SU-DHL-6 (cell line): ENCODE results near the gene ULBP2.
"Not testable (repeated sequence)": the region's sequence is repeated elsewhere in the genome, so short reads cannot be mapped to it uniquely, and the experiment has no call there.

ENCODE experiments used
- H2AFZ ChIP-seq: fragments of 200-600 bp; sonication (generic); 2 replicates; pipeline ENCODE4 v1.6.1; 2014; ENCODE audit warnings: low read depth, mild to moderate bottlenecking, moderate library complexity, mixed read lengths, antibody characterized with exemption, low read length; ENCODE audit not compliant: severe bottlenecking
- H3F3A ChIP-seq: fragments of 200-600 bp; shearing (Covaris generic); 2 replicates; pipeline ENCODE4 v1.6.0; 2016; ENCODE audit warnings: antibody characterized with exemption, mild to moderate bottlenecking; ENCODE audit not compliant: insufficient read depth
- H3K27ac ChIP-seq: fragments of 200-600 bp; sonication (generic); 2 replicates; pipeline ENCODE4 v1.5.1; 2016; ENCODE audit warnings: low read depth, mild to moderate bottlenecking, low read length, moderate library complexity, mixed read lengths
- H3K27me3 ChIP-seq: fragments of 200-600 bp; sonication (generic), shearing (Covaris generic); 2 replicates; pipeline ENCODE4 v1.6.0; 2014; ENCODE audit warnings: mild to moderate bottlenecking, low read length
- H3K36me3 ChIP-seq: fragments of 200-600 bp; sonication (generic); 2 replicates; pipeline ENCODE4 v1.6.1; 2014; ENCODE audit warnings: mild to moderate bottlenecking, low read length, mixed read lengths
- H3K4me2 ChIP-seq: fragments of 300-600, 200-600 bp; shearing (Covaris generic), sonication (generic); 2 replicates; pipeline ENCODE4 v1.6.0; 2014; ENCODE audit warnings: low read length, low read depth, mild to moderate bottlenecking; ENCODE audit not compliant: poor library complexity, severe bottlenecking
- H3K4me3 ChIP-seq: fragments of 200-600 bp; sonication (generic); 2 replicates; pipeline ENCODE4 v1.5.1; 2014; ENCODE audit warnings: antibody characterized with exemption, low read length, mild to moderate bottlenecking, mixed read lengths; ENCODE audit not compliant: insufficient read depth, poor library complexity, severe bottlenecking
- H3K79me2 ChIP-seq: fragments of 200-600 bp; sonication (generic); 2 replicates; pipeline ENCODE4 v1.6.1; 2014; ENCODE audit warnings: mild to moderate bottlenecking, low read length, moderate library complexity; ENCODE audit not compliant: insufficient read depth
- H3K9ac ChIP-seq: fragments of 200-600 bp; sonication (generic); 2 replicates; pipeline ENCODE4 v1.7.0; 2014; ENCODE audit warnings: mild to moderate bottlenecking, low read length
- H3K9me2 ChIP-seq: fragments of 200-600 bp; sonication (generic); replicated peaks from 2 replicates; pipeline ENCODE4 v1.6.1; 2014; ENCODE audit warnings: low read length; ENCODE audit not compliant: insufficient read depth
- H3K9me3 ChIP-seq: fragments of 200-600 bp; sonication (generic); 2 replicates; pipeline ENCODE4 v1.6.1; 2014; ENCODE audit warnings: low read length, mixed read lengths; ENCODE audit not compliant: insufficient read depth
- H4K20me1 ChIP-seq: fragments of 200-600 bp; sonication (generic); 2 replicates; pipeline ENCODE4 v1.6.1; 2014; ENCODE audit warnings: low read depth, mild to moderate bottlenecking, antibody characterized with exemption, low read length, moderate library complexity, mixed read lengths
- EZH2phosphoT487 ChIP-seq: fragments of 200-600 bp; sonication (generic), shearing (Covaris generic); conservative IDR thresholded peaks from 2 replicates; pipeline ENCODE4 v1.6.1; 2018; ENCODE audit warnings: mild to moderate bottlenecking, antibody characterized with exemption, low read length, moderate library complexity, mixed read lengths
- TF ChIP-seq, protein P1 (sequence below): fragments of 200-600 bp; sonication (generic); IDR thresholded peaks from one replicate; pipeline ENCODE4 v1.5.1; 2017; ENCODE audit warnings: antibody characterized with exemption, mild to moderate bottlenecking, low read length, moderate library complexity; ENCODE audit not compliant: insufficient read depth, poor library complexity, severe bottlenecking

The ULBP2 gene

DNA sequence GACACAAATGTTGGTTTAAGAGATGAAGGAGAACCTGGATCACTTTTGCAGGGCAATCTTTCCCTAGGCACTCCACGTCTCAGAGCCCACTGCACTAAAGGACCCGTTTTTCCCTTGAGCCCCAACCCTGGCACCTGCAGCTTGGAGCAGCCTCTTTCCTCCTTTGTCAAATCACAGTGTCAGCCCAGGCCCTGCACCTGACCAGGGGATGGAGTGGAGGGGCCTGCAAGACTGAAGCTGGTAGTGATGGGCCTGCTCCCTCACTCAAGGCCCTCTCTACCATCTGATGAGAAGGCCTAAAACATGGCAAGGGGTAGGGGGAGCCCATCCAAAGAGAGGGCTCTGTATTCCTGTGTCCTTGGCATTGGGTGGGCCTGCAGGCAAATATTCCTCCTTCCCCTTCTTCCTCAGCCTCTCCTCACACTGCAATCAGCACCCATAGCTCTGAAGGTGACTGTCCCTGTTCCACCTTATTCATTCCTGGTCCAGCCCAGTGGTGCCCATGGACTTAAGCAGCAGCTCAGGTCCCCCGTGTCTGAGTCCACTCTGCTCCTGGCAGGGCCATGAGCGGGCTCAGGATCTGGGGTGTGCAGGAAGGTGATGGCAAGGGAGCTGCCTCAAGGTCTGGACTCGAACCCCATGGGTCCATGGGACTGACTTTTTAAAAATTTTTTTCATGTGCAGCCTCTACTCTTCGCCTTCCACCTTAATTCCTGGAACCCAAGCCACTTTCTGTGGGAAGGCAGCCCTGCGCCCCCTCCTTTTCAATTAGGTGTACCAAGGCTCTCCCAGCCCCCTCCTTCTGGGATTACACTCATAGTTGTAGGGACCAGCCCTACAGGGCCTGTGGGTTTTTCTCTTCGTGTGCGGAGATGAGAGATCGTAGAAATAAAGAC lies 25.6 kb upstream of the ULBP2 start:
- Histone ChIP-seq H3K9me2 (no peaks in the 10 kb centered on the region), H3F3A (no peaks in the 10 kb centered on the region), H3K9ac (no peak overlapping the region), H3K79me2 (no peaks in the 10 kb centered on the region), H4K20me1 (no peaks in the 10 kb centered on the region), H3K4me2 (no peak overlapping the region), H2AFZ (no peak overlapping the region), H3K27me3 (no peaks in the 10 kb centered on the region), H3K9me3 (no peaks in the 10 kb centered on the region), H3K27ac (no peak overlapping the region), H3K36me3 (no peaks in the 10 kb centered on the region), H3K4me3 (no peak overlapping the region)
- TF ChIP-seq, protein P1, sequence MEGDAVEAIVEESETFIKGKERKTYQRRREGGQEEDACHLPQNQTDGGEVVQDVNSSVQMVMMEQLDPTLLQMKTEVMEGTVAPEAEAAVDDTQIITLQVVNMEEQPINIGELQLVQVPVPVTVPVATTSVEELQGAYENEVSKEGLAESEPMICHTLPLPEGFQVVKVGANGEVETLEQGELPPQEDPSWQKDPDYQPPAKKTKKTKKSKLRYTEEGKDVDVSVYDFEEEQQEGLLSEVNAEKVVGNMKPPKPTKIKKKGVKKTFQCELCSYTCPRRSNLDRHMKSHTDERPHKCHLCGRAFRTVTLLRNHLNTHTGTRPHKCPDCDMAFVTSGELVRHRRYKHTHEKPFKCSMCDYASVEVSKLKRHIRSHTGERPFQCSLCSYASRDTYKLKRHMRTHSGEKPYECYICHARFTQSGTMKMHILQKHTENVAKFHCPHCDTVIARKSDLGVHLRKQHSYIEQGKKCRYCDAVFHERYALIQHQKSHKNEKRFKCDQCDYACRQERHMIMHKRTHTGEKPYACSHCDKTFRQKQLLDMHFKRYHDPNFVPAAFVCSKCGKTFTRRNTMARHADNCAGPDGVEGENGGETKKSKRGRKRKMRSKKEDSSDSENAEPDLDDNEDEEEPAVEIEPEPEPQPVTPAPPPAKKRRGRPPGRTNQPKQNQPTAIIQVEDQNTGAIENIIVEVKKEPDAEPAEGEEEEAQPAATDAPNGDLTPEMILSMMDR = no peak
- TF ChIP-seq EZH2phosphoT487 = no peak

DNA sequence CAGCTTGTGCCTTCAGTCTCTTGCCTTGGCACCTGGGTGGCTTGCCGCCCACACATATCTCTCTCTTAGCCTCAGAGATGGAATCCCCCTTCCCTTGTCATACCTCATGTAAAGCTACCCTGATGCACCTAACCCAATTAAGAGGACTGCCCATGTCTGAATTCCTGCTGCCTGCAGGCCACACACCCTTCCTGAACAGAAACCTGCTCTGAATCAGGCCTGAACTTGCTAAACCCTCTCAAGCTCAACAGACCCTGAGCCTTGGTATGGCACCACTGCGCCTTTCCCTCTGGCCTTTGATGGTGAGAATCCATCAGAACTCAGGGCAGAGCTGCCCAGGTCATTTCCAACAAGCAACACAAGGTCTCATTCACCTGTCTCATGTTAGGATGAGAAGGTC lies 24.1 kb upstream of the ULBP2 start:
- H3K9me2 ChIP-seq = no peaks in the 10 kb centered on the region
- no peak overlapping the region for H3K4me2 ChIP-seq
- H4K20me1 ChIP-seq = no peaks in the 10 kb centered on the region
- no peak overlapping the region for H3K9ac ChIP-seq
- H3K27me3 ChIP-seq = no peaks in the 10 kb centered on the region
- H2AFZ ChIP-seq = no peak overlapping the region
- H3K27ac ChIP-seq = no peak overlapping the region
- H3F3A ChIP-seq = no peaks in the 10 kb centered on the region
- H3K4me3 ChIP-seq = no peak overlapping the region
- no peaks in the 10 kb centered on the region for H3K9me3 ChIP-seq
- no peaks in the 10 kb centered on the region for H3K79me2 ChIP-seq
- TF ChIP-seq EZH2phosphoT487 = no peak
- TF ChIP-seq, protein P1 = no peak
- no peaks in the 10 kb centered on the region for H3K36me3 ChIP-seq

DNA sequence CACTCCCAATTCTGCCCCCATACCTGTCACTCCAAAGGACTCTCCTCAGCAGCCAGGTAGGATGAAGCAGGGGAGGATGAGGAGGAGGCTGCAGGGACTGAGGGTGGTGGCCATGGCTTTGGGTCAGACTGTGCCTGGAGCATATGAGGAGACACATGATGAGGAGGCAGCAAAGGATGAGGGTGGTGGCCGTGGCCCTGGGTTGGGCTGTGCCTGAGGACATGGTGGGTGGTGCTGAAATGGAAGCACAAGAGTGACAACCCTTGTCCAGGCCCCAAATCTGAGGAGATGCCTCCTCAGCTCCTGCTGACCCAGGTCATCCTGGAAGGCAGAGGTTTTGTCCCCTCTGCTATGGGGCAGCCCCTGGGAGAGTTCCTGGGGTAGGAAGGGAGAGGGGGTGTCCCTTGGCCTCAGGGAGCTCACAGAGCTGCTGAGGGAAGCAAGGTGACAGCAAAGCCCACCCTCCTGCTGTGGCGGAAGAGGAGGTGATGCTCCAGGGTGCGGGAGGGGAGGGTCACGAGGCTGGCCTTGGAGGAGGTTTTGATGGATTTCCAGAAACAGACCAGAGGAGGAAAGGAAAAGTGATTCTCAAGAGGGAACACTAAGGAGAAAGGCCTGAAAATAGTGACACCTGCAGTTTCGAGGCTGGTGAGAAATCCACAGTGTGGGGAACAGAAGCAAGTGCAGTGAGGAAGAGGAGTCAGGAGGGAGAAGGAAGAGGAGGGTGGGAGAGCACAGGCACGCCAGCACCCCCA lies 23.5 kb upstream of the ULBP2 start:
- Histone ChIP-seq H3K9me3 (no peaks in the 10 kb centered on the region), H4K20me1 (no peaks in the 10 kb centered on the region), H3K36me3 (no peaks in the 10 kb centered on the region), H3K4me3 (no peak overlapping the region), H3K27me3 (no peaks in the 10 kb centered on the region), H3K79me2 (no peaks in the 10 kb centered on the region), H3K9ac (no peak overlapping the region), H2AFZ (no peak overlapping the region), H3K4me2 (no peak overlapping the region), H3K9me2 (no peaks in the 10 kb centered on the region), H3K27ac (no peak overlapping the region), H3F3A (no peaks in the 10 kb centered on the region)
- TF ChIP-seq, protein P1 = no peak
- TF ChIP-seq EZH2phosphoT487 = no peak

DNA sequence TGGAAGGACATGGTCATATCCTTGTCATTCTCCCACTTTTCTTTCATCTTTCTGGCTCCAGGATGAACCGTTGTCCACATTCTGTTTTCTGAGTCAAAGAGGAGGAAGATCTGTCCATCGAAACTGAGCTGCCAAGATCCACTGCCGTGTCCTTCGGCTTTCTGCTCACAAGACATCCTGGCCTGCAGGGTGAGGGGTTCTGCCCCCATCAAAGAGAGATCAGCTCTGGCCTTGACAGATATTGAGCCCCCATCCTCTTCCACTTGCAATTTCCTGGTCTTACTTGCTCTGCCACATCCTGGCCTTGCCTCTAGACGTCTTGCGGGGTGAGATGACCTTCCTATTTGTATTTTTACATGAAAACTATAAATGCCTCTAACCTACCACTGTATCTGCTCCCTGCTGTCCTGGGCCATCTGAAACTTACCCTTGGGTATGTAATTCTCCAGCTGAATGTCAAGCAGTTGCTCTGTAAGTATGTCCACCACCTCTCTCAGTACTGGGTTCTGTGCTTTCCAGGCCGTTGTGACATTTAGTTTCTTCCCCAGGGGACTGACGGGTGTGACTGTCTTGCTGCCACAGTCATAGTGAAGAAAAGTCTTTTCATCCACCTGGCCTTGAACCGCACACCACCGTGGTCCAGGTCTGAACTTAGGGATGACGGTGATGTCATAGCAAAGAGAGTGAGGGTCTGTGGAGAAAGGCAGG lies 22.5 kb upstream of the ULBP2 start:
- H3K4me2 ChIP-seq, H3K79me2 ChIP-seq, H2AFZ ChIP-seq, H3K4me3 ChIP-seq, H3F3A ChIP-seq, H4K20me1 ChIP-seq, H3K27me3 ChIP-seq, H3K9me3 ChIP-seq, H3K9ac ChIP-seq, H3K27ac ChIP-seq, H3K36me3 ChIP-seq, H3K9me2 ChIP-seq: not testable (repeated sequence)
